Stimulated activated CD4-positive, alpha-beta T cell treated with anti-CD3 and anti-CD28 coated beads, Interleukin-12 subunit alpha, Interleukin-12 subunit beta, amount 100 ng/mL, for 24 hours (primary cell): ENCODE measurements around the gene CCIN.

Source experiments
- DNase-seq, 2 experiments: peaks; one replicate each; pipeline ENCODE4 v3.0.0-alpha.2; 2020; ENCODE audit warnings: low read depth in 2 of 2

The CCIN gene

DNA sequence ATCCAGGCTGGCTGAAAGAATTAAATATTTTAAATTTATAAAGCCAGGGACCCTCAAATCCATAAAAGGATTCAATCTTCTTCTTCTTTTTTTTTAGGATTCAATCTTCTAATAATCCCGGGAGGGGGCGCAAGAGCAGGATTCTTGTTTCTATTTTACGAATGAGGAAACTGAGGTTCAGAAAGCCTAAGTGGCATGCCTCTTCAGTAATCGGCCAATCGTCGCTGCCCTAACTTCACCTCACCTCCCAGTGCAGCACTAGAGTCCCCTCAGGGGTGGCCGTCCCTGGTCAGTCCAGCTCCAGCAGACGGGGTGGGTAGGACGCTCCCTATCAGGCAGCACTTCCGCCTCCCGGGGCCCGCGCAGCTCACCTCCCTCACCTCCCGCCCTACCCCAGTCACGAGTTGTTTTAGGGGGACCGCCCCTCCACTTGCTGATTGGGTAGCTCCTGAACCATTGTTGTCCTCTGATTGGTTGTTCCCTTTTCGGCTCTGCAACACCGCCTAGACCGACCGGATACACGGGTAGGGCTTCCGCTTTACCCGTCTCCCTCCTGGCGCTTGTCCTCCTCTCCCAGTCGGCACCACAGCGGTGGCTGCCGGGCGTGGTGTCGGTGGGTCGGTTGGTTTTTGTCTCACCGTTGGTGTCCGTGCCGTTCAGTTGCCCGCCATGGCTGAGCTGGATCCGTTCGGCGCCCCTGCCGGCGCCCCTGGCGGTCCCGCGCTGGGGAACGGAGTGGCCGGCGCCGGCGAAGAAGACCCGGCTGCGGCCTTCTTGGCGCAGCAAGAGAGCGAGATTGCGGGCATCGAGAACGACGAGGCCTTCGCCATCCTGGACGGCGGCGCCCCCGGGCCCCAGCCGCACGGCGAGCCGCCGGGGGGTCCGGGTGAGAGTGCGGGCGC is 21.5 kb downstream of the CCIN start, which contains the start of gene CLTA:
TSS of gene CLTA (plus strand) at position 534 of the 902 bp plus-strand sequence. CDS start at position 670, 136 bp downstream.
- peak; percentile 85 to 91 for DNase-seq

DNA sequence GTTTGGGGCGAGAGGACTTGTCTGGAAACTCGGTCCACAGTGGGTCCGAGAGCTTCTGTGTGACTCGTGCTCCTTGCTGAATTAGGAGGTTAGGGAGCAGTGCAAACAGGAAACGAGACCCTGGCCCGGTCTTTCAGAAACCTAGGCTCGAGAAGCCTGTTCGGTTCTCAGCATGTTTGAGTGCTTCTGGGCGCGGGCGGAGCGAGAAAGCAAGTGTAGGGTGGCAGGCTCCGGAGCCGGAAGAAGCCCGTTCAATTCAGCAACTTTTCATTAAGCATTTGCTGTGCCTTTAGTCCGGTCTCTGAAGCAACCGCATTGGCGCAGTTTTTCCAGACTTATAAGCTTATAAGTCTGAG is 22.1 kb downstream of the CCIN start:
- DNase-seq, result peak; percentile 13 to 28

DNA sequence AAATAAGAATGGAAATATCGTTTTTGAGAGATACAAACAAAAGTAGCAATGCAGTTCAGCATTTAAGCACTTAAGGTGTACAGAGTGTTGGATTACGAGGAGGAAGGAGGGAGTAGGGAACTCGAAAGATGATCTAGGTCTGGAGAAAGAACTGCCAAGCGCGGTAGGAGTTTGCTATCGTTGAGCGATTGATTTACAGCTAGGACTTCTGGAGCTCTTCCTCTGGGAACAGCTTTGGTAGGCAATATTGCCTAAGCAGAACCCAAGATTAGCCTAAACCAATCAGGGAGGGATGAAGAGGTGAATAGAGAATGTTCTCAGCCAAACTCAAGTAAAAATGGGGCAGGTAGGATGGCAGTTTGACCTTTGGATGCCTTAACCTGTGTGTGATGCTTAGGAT is 22.5 kb downstream of the CCIN start:
- DNase-seq, result no peak

DNA sequence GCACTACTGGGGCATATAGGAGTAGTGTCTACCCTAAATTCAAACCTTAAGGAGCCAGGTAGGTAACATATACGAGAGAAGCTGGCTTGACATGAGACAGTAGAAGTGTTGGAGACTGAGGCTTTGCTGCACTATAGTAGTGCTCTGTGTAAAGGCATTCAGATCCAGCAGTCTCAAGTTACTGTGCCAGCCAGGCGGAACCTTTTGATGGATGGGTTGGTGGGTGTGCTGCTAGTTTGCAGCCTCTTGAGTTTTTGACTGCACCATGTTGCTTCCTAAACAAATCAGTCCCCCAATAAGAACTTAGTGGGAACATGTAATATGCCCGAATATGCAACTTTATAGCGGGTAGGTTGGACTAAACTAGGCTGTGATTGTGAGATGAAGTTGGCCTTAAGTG is 23.0 kb downstream of the CCIN start:
- DNase-seq, result no peak

DNA sequence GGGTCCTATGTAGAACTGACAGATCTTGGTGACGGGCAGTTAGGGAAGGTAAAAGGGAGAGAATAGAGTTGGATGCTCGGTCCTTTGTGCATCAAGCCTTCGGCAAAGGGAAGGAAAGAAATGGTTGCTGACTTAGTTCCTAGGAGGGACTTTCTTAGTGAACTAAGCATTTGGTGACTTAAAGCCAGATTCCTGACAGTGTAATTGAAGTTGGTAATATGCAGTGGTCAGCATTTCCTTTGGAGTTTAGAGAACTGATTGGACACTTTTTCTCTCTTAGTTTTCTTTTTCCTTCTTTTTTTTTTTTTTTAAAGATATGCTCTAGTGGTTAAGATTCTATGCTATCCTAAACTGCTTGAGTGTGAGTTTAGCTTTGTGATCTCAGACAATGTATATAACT is 23.8 kb downstream of the CCIN start:
- DNase-seq, result no peak

DNA sequence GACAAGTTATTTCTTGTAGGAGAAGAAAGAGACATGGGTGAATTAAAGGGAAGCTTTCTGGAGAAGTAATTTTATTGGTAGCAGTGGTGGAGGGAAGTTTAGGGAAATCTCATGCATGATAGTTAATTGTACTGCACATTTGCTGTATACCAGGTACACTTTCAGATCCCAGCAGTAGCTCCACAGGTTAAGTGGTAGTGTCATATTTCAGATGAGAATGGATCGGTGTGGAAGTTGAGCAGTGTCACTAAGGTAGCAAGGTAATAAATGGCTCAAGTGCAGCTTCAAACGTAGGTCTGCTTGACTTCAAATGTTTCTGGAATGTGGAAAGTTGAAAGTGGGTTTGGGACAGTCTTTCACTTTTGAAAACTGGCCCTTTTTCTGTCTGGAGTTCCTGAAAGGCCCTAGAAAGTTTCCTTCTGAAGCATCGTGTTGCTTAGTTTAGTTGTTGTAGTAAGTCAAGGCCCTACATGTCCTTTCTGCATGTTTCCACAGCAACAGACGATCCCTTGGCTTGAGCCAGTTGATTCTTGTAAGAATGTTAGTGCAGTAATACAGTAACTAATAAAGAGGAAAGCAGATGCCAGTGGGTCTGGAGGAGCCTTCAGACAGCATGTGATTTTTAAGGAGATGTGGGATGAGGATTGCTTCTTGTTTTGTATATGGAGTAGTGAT is 25.3 kb downstream of the CCIN start:
- no peak for DNase-seq

DNA sequence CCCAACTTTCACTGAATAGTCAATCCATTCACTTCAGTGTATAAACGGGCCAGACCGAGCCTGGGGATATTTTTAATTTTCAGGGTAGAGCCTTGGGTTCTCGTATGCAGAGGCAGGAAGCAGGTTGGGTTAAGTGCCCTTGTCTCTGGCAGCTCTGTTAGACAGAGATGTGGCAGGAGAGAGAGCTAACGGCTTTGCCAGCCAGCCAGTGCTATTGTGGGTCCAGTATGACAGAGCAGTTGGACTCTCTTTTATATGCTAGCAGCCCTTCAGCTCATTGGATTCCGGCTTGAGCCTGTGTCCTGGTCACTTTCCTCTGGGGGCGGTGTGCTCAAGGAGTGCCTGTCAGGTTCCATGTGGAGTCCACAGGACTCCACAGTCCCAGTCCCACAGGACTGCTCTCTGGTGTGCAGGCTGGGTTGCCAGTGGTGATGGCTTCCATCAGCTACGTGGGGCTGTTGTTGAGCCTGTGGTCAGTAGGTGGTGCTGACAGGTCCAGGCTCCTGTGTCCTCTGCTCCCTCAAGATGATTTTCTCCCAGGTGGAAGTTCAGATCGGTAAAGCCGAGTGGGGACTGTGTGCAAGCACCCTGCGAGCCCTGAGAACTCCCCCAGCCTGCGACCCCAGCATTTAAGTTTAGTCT is 35.8 kb downstream of the CCIN start:
- no peak for DNase-seq

DNA sequence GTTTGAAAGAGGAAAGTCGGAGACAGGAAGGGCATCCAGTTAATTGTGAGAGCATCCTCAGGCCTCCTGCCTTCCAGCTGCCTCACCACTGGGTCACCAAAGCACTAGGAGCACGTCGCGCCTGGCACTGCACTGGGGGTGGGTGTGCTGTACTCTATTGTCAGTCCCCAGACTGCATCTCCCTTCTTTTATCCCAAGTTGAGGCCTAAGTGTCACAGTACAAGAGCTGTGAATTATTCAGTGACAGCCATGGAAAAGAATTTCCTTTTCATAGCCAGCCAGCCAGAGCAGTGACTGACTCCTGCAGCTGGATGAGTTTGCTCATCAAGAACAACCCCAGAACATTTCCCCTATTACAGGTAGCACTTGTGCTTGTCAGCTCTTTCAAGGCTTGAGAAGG is 37.8 kb downstream of the CCIN start:
- DNase-seq, result no peak

DNA sequence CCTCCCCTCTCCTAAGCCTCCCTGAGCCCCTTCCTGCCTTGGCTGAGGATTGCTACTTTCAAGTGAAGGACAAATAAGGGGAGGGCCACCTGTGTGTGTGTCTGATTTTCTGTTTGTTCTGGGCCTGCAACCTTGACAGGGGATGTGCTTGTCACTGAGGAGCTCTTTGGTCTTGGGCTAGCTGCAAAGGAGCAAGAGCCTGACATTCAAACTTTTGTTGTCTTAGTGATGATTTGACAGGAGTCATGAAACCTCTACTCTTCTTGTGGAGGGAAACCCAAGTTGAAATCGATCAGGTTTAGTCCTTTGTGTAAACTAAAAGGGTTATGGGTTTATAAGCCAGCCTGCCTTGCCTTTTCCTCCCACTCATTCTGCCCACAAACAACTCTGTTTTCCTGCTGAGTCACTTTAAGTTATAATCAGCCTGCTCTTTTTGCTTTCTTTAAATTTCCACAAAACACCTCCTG is 38.4 kb downstream of the CCIN start:
- no peak for DNase-seq

DNA sequence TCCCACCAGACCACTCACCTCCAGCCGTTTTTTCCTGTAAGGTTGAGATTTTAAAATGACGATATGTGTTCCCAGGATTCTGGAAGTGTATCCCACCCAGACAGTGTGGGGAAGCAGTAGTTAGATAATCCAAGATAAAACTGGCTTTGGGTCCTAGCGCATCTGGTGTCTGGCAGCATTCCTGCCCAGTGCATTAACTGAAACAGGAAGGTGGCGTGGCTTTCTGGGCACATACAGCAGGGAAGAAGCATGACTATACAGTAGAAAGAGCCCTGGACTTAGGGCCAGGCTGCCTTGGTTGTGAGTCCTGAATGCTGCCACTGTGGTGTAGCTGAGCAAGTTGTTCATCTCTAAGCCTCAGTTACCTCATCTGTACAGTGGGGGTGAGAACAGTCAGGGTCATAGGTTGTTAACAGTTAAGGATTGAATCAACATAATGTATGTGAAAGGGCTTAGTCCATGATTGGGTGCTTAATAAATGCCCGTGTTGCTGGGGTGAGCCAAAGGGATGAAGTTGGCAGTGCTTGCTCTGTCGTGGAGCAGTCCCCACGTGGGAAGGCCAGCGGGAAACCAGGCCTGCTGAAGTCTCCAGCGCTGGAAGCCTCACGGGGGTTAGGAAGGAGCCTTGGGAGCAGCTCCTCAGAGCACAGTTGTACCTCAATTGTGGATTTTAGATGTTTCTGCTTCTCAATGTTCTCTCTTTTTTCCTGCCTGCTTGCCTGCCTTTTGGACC is 39.5 kb downstream of the CCIN start:
- DNase-seq, result no peak

DNA sequence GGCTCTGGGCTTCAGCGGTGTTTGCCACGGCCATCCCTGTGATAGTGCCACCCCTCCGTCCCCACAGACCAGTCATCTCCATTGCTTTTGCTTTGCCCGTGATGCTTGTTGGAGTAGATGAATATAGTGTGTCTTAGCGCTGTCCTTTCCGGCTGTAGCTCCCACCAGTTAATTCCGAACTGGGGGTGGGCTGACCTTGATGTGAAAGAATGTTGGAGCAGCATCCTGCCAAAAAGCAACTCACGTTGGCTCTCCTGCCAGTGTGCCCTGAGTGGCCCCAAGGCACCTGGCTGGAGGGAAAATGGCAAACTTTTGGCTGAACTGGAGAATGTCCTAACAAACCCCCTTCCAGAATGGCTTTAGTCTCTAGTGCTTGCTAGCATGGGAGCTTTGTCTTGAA is 41.5 kb downstream of the CCIN start:
- no peak for DNase-seq

DNA sequence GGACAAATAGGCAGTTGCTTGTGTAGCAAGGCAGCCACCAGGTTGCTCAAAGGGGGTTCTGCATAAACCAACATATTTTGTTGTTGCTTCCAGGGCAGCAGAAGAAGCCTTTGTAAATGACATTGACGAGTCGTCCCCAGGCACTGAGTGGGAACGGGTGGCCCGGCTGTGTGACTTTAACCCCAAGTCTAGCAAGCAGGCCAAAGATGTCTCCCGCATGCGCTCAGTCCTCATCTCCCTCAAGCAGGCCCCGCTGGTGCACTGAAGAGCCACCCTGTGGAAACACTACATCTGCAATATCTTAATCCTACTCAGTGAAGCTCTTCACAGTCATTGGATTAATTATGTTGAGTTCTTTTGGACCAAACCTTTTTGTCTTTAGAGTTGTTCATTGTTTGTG is 42.3 kb downstream of the CCIN start:
- DNase-seq, result no peak

DNA sequence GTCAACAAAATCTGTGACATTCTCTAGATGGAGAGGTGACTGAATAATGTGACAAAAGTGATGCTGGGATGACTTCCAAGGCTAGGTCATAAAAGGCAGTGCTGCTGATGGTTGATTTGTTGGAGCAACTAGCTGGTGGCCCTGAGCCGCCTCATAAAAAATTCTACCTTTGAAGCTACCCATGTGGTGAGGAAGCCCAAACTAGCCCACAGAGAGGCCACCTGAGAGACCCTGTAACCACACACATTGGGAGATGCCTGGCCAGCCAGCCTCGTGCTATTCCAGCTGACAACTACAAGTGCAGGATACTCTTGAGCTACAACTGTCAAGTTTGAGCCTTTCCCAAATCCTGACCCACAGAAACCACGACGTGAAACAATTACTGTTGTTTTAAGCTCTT is 44.2 kb downstream of the CCIN start:
- no peak for DNase-seq

DNA sequence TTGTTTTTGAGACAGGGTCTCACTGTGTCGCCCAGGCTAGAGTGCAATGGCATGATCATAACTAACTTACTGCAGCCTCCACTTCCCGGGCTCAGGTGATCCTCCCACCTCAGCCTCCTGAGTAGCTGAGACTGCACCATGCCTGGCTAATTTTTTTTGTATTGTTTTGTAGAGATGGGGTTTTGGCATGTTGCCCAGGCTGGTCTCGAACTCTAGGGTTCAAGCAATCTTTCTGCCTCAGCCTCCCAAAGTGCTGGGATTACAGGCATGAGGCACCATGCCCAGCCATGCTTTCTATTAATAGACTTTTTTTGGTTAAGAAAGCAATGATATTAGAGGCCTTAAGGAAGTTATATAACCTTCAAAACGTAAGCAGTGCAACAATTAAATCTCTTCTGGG is 44.8 kb downstream of the CCIN start:
- DNase-seq, result no peak

DNA sequence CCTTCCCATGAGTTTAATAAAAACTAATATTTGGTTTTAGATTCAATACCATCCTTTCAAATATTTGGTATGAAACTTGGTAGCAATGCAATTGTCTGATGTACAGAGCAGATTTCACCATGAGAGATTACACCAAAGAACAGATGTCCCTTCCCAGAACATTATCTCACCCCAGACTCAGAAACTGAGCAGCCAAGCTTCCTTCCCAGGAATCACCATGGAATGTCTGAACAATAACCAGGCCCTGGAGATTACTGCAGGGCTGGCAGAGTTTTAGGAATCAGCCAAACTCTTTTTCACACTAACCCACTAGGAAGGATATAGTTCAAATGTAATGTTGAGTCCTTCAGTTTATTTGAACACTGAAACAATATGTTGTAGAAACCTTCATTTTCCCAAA is 45.4 kb downstream of the CCIN start:
- DNase-seq, result no peak

DNA sequence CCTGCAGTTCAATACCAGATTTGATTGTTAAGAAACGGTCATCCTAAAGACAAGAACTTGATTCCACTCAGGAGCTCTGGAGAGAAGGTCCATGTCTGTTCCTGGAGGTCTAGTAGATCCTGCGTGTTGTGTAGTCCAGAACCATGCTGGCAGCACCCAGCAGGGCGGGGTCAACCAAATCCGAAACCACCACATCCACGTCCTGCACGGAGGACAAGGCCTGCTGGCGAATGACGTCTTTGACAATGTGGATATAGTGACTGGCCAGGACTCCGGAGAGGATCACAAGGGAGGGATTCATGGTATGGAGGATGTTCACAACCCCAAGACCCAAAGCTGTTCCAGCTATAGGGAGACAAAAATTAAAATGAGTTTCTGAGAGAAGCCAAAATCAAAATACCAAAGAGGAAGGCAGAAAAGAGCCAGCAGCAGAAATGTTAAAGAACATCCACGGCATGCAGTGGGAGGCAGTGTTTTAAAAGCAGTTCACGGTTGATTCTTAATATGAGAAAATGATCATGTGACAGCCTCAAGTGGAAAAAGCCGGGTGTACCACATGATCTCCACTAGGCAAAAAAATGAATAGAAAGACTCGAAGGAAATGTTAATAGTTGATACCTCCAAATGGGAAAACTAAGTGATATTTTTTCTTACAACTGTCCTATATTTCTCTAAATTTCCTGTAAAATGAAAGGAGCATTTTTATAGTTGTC is 48.2 kb downstream of the CCIN start:
- DNase-seq, result no peak

DNA sequence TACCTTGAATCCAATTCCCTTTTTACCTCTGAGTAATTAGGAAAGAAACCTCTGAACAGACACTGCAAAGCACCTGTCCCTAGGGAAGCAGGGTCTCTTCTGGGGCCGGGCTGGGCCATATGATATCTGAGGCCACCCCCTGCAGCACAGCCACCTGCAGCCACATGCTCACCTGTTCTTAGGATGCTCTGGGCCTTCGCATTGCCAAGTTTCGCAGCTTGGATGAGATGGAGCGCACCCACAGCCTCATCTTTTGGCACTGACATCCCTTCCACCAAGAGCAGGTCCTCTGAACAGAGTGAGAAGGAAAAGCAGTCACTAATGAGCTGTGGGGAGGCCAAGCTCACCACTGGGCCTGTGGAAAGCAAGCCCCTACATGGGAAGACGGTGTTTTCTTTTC is 48.8 kb downstream of the CCIN start:
- no peak for DNase-seq

DNA sequence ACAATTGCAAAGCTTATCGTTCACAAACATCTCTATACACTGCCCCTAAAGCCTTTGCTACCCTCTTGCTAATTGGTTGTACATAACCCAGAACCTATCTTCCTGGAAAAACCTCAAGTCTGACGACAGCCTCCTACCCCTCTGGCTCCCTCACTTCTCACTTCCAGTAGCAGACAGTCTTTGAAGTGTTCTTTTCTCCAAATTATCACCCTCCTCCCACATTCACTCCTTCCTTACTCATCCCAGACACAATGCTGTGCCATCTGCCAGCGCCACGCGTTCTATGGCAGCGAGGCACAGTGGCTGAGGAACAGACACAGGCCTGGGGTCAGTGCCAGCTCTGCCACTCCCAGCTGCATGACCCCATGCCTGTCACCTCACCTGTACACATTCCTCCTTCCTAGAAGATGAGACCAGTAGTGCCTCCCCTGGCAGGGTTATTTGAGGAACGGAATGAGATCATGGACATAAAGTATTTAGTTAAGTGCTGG is 49.3 kb downstream of the CCIN start:
- DNase-seq, result no peak
